Measurements from ENCODE around the gene NFAM1. TPM values are rescaled to one million over a fixed set of nuclear protein-coding genes. Genes with fewer than 3 reads are reported as not detected.

NFAM1 gene
- total and polyA plus RNA-seq, 2 experiments from 2014 or later: 0.11 to 0.49 TPM

GRCh38 chr22:42342426-42343120 is 89.6 kb downstream of the NFAM1 start:
- no peak for ATAC-seq
- Histone ChIP-seq H3K4me3 (peak overlapping the region; percentile 49), H2AFZ (no peak overlapping the region), H3K4me2 (peak overlapping the region; percentile 71), H3K27ac (ENCODE audit: low read depth) (no peak overlapping the region), H3K9me2 (ENCODE audit: insufficient read depth) (no peaks in the 10 kb centered on the region), H3K27me3 (ENCODE audit: insufficient read depth) (peaks cover 17% of the 10 kb centered on the region), H3K79me2 (replicated peaks; ENCODE audit: insufficient read depth) (peaks cover 3% of the 10 kb centered on the region), H3F3A (replicated peaks; ENCODE audit: low read depth) (0 out of 2 replicates have a peak, but pooled peaks cover 5% of the 10 kb centered on the region), H4K20me1 (replicated peaks; ENCODE audit: insufficient read depth) (no peaks in the 10 kb centered on the region; the same call in 1 of the 2 replicates), H3K36me3 (ENCODE audit: insufficient read depth) (no peaks in the 10 kb centered on the region), H3K4me1 (ENCODE audit: insufficient read depth) (peaks cover 20% of the 10 kb centered on the region)
- DNase-seq (ENCODE audit: low spot score): no peak
- Mint-ChIP-seq H3K27ac (no peak overlapping the region), H3K4me1 (peaks cover 30% of the 10 kb centered on the region), H3K9me3 (no peaks in the 10 kb centered on the region; the same call in 2 of the 3 replicates), H3K27me3 (ENCODE audit: insufficient read depth, low read depth, poor library complexity) (peaks cover 42% of the 10 kb centered on the region), H3K36me3 (ENCODE audit: low read depth) (no peaks in the 10 kb centered on the region), H3K4me3 (peak overlapping the region; percentile 68)
- TF ChIP-seq REST (IDR thresholded peaks at IDR 0.05; ENCODE audit: unreplicated experiment) (peak; percentile 42), EZH2 (IDR thresholded peaks at IDR 0.05; ENCODE audit: low read depth, unreplicated experiment) (no peak)

GRCh38 chr22:42341779-42342178 is 90.4 kb downstream of the NFAM1 start:
- H3K4me2 ChIP-seq: no peak overlapping the region
- no peaks in the 10 kb centered on the region for H3K36me3 ChIP-seq (ENCODE audit: insufficient read depth)
- H3F3A ChIP-seq (replicated peaks; ENCODE audit: low read depth): 0 out of 2 replicates have a peak, but pooled peaks cover 5% of the 10 kb centered on the region
- H4K20me1 ChIP-seq (replicated peaks; ENCODE audit: insufficient read depth): no peaks in the 10 kb centered on the region; the same call in 1 of the 2 replicates
- Mint-ChIP-seq H3K4me3 (peak overlapping the region; percentile 68; the same call in 1 of the 3 replicates), H3K9me3 (no peaks in the 10 kb centered on the region; the same call in 2 of the 3 replicates), H3K36me3 (ENCODE audit: low read depth) (no peaks in the 10 kb centered on the region), H3K27me3 (ENCODE audit: insufficient read depth, low read depth, poor library complexity) (peaks cover 41% of the 10 kb centered on the region), H3K4me1 (peaks cover 31% of the 10 kb centered on the region), H3K27ac (no peak overlapping the region)
- H3K27me3 ChIP-seq (ENCODE audit: insufficient read depth): peaks cover 17% of the 10 kb centered on the region
- H3K27ac ChIP-seq (ENCODE audit: low read depth): no peak overlapping the region
- no peak overlapping the region for H2AFZ ChIP-seq
- no peak for DNase-seq (ENCODE audit: low spot score)
- peaks cover 12% of the 10 kb centered on the region for H3K4me1 ChIP-seq (ENCODE audit: insufficient read depth)
- no peak overlapping the region for H3K4me3 ChIP-seq
- peaks cover 3% of the 10 kb centered on the region for H3K79me2 ChIP-seq (replicated peaks; ENCODE audit: insufficient read depth)
- no peak for ATAC-seq
- TF ChIP-seq CTCF (conservative IDR thresholded peaks at IDR 0.05; ENCODE audit: low read depth in 2 of 2) (no peak), ZNF114 (CRISPR knock-in tag; IDR thresholded peaks at IDR 0.05) (no peak), REST (IDR thresholded peaks at IDR 0.05; ENCODE audit: unreplicated experiment) (no peak), EZH2 (IDR thresholded peaks at IDR 0.05; ENCODE audit: low read depth, unreplicated experiment) (no peak), CREB1 (CRISPR knock-in tag; IDR thresholded peaks at IDR 0.05; ENCODE audit: low read depth) (no peak), JUNB (IDR thresholded peaks at IDR 0.05; ENCODE audit: unreplicated experiment) (no peak), POLR2AphosphoS5 (IDR thresholded peaks at IDR 0.05; ENCODE audit: low read depth) (no peak), ZNF331 (CRISPR knock-in tag; IDR thresholded peaks at IDR 0.05; ENCODE audit: low read depth) (no peak), ETS1 (IDR thresholded peaks at IDR 0.05) (no peak)
- no peaks in the 10 kb centered on the region for H3K9me2 ChIP-seq (ENCODE audit: insufficient read depth)

Data from GM23338 (cell line).